GM12878 (cell line): Measurements from ENCODE around the gene KMT2E. TPM values are rescaled to one million over a fixed set of nuclear protein-coding genes. Genes with fewer than 3 reads are reported as not detected.

Experiments
- ATAC-seq: fragments of 200-7000 bp; cut with Tn5 transposase; 3 replicates; pipeline ENCODE4 v1.9.1; 2020; ENCODE audit warnings: mild to moderate bottlenecking, moderate library complexity
- BruUV-seq: library from RNA; stranded (reverse); fragments of 400-500 nt; replicated peaks from 2 replicates; lab custom pipeline; 2021; lab: Mats Ljungman, UMichigan
- CTCF ChIA-PET: fragments of 300-600 bp; sonication (Branson Sonifier 250); formaldehyde crosslinking; extraction: SDS; loops from one replicate; lab custom pipeline; 2021; ENCODE audit warnings: inconsistent platforms; lab: Yijun Ruan, JAX
- POLR2A ChIA-PET: fragments of 350-600 bp; formaldehyde crosslinking; extraction: SDS; loops from one replicate; lab custom pipeline; 2021; ENCODE audit warnings: inconsistent platforms; lab: Charles Lee
- RAD21 ChIA-PET: fragments of 300-600 bp; sonication (Branson Sonifier 250); formaldehyde crosslinking; loops from one replicate; lab custom pipeline; 2023; ENCODE audit warnings: antibody characterized with exemption; ENCODE audit not compliant: unreplicated experiment; lab: Charles Lee
- SMC1A ChIA-PET: fragments of 300-600 bp; sonication (Branson Sonifier 250); formaldehyde crosslinking; loops from one replicate; lab custom pipeline; 2023; ENCODE audit not compliant: unreplicated experiment, uncharacterized antibody; lab: Charles Lee
- DNase-seq: peaks from one replicate; pipeline ENCODE4 v3.0.0-alpha.2; 2011; ENCODE audit warnings: low read depth, low spot score
- FAIRE-seq: peaks from 3 replicates; lab custom pipeline; 2011; peaks lifted over from hg19 to GRCh38; lab: Jason Lieb, UNC
- H2AFZ ChIP-seq: 2 replicates; pipeline ENCODE4 v1.6.0; 2011; ENCODE audit warnings: low read depth, low read length, control low read depth; ENCODE audit not compliant: control insufficient read depth
- H3K27ac ChIP-seq: 2 replicates; pipeline ENCODE4 v1.5.1; 2011; ENCODE audit warnings: control low read depth; ENCODE audit not compliant: control insufficient read depth, insufficient read depth
- H3K27me3 ChIP-seq, 2 experiments: replicated peaks in 1 of 2; 2 replicates each; pipeline versions ENCODE4 v1.6.0 to v1.6.1; 2011; ENCODE audit warnings: low read length in 1 of 2; ENCODE audit not compliant: control insufficient read depth in 2 of 2, insufficient read depth in 2 of 2
- H3K36me3 ChIP-seq, 2 experiments: 2 replicates each; pipeline ENCODE4 v1.5.1; 2011; ENCODE audit warnings: low read length in 1 of 2; ENCODE audit not compliant: control insufficient read depth in 2 of 2, insufficient read depth in 2 of 2
- H3K4me1 ChIP-seq: 2 replicates; pipeline ENCODE4 v1.6.1; 2011; ENCODE audit warnings: mild to moderate bottlenecking, low read length, moderate library complexity, mixed read lengths; ENCODE audit not compliant: control insufficient read depth, insufficient read depth
- H3K4me2 ChIP-seq: 2 replicates; pipeline ENCODE4 v1.6.0; 2011; ENCODE audit warnings: control low read depth; ENCODE audit not compliant: control insufficient read depth, insufficient read depth
- H3K4me3 ChIP-seq: fragments of 200-600 bp; sonication (generic); 2 replicates; pipeline ENCODE4 v1.5.1; 2016
- H3K79me2 ChIP-seq: 2 replicates; pipeline ENCODE4 v1.6.0; 2011; ENCODE audit warnings: low read length; ENCODE audit not compliant: control insufficient read depth, insufficient read depth
- H3K9ac ChIP-seq: 2 replicates; pipeline ENCODE4 v1.8.0; 2011; ENCODE audit warnings: low read length, control low read depth, mixed read lengths; ENCODE audit not compliant: control insufficient read depth, insufficient read depth
- H3K9me3 ChIP-seq: replicated peaks from 3 replicates; pipeline ENCODE4 v1.5.1; 2011; ENCODE audit warnings: mild to moderate bottlenecking, low read length; ENCODE audit not compliant: control insufficient read depth, insufficient read depth
- H4K20me1 ChIP-seq: 2 replicates; pipeline ENCODE4 v1.6.0; 2011; ENCODE audit not compliant: control insufficient read depth, insufficient read depth
- CHD1 ChIP-seq: IDR thresholded peaks from 2 replicates; pipeline ENCODE4 v1.6.1; 2012; ENCODE audit warnings: low read depth, low read length, improper control_type of control experiment
- ETV6 ChIP-seq, 2 experiments: fragments of 450-650 bp in 1 of 2; IDR thresholded peaks in 1 of 2; conservative IDR thresholded peaks in 1 of 2; 2 replicates each; pipeline ENCODE4 v1.6.1; 2014; ENCODE audit warnings: antibody characterized with exemption in 1 of 2, borderline replicate concordance in 1 of 2, low read depth in 1 of 2, mild to moderate bottlenecking in 1 of 2, moderate library complexity in 1 of 2
- FOS ChIP-seq: IDR thresholded peaks from 3 replicates; pipeline ENCODE4 v1.6.1; 2011; ENCODE audit warnings: borderline replicate concordance; ENCODE audit not compliant: insufficient read length; ENCODE audit errors: extremely low read depth
- HDGF ChIP-seq: fragments of 450-650 bp; IDR thresholded peaks from 2 replicates; pipeline ENCODE4 v1.6.1; 2016; ENCODE audit warnings: antibody characterized with exemption
- KDM1A ChIP-seq: fragments of 200-600 bp; sonication (generic); IDR thresholded peaks from 2 replicates; pipeline ENCODE4 v1.6.1; 2016; ENCODE audit warnings: borderline replicate concordance
- NFIC ChIP-seq: IDR thresholded peaks from 2 replicates; pipeline ENCODE4 v1.6.1; 2012; ENCODE audit warnings: low read depth, mild to moderate bottlenecking, inconsistent platforms, low read length, moderate library complexity
- POLR2AphosphoS2 ChIP-seq: IDR thresholded peaks from 2 replicates; pipeline ENCODE4 v1.6.1; 2011; ENCODE audit warnings: low read depth, mild to moderate bottlenecking, low read length, improper control_type of control experiment, moderate library complexity
- SIX5 ChIP-seq: IDR thresholded peaks from 2 replicates; pipeline ENCODE4 v1.6.1; 2011; ENCODE audit warnings: mild to moderate bottlenecking, low read depth, low read length, moderate library complexity; ENCODE audit not compliant: severe bottlenecking
- SP1 ChIP-seq: IDR thresholded peaks from one replicate; pipeline ENCODE4 v1.6.1; 2011; ENCODE audit warnings: low read depth, low read length
- SRF ChIP-seq, 2 experiments: IDR thresholded peaks; 2 replicates each; pipeline ENCODE4 v1.6.1; 2011; ENCODE audit warnings: low read depth in 2 of 2, low read length in 2 of 2, mild to moderate bottlenecking in 1 of 2, moderate library complexity in 1 of 2
- TCF3 ChIP-seq: IDR thresholded peaks from 2 replicates; pipeline ENCODE4 v1.6.1; 2012; ENCODE audit warnings: low read depth, mild to moderate bottlenecking, low read length, borderline replicate concordance; ENCODE audit not compliant: insufficient read depth
- WGBS: methylation state at CpG from one replicate; pipeline ENCODE4 v1.1.6; 2016; ENCODE audit warnings: low lambda C conversion rate; ENCODE audit not compliant: insufficient replicate concordance, insufficient coverage; ENCODE audit errors: missing lambda C conversion rate; 5-methylcytosine and 5-hydroxymethylcytosine counted together
- in situ Hi-C: fragments of 300-500 bp; cut with MboI; formaldehyde crosslinking; loops from 9 replicates; pipeline ENCODE4 v1.14.3; 2018; ENCODE audit warnings: mixed read lengths
- intact Hi-C: fragments of 100-400 bp; cut with micrococcal nuclease; formaldehyde crosslinking; loops from one replicate; pipeline ENCODE4 v1.14.2; 2022; ENCODE audit not compliant: unreplicated experiment
- polyA plus RNA-seq, 11 experiments: library from polyadenylated mRNA; depleted of rRNA in 4 of 11; unstranded in 6 of 11; stranded (reverse) in 5 of 11; fragments of >200 nt; fragmentation: Nextera tagmentation in 4 of 11; fragmentation: Illumina TruSeq in 1 of 11; extraction: Ambion mirVana in 4 of 11; extraction: Trizol in 1 of 11; gene quantifications; 1 replicate in 1 of 11; 2 replicates in 10 of 11; pipeline versions ENCODE4 v1.2.1 to v1.2.3, GENCODE V29; 2011 to 2016; ENCODE audit warnings: inconsistent platforms in 2 of 11, missing spikeins in 2 of 11, low read depth in 1 of 11
- total RNA-seq, 4 experiments: library from RNA; depleted of rRNA in 3 of 4; stranded (reverse); fragments of >200 nt in 3 of 4; fragmentation: Illumina TruSeq in 1 of 4; extraction: Trizol in 1 of 4; gene quantifications; 2 replicates each; pipeline versions ENCODE4 v1.2.1 to v1.2.3, GENCODE V29; 2013 to 2021

KMT2E gene
- total and polyA plus RNA-seq, 10 of the 15 experiments (the other 5 are each of a cell fraction or from before 2014, with no cell fraction given), result 13.2 to 68.1 (median 34.1) TPM

DNA sequence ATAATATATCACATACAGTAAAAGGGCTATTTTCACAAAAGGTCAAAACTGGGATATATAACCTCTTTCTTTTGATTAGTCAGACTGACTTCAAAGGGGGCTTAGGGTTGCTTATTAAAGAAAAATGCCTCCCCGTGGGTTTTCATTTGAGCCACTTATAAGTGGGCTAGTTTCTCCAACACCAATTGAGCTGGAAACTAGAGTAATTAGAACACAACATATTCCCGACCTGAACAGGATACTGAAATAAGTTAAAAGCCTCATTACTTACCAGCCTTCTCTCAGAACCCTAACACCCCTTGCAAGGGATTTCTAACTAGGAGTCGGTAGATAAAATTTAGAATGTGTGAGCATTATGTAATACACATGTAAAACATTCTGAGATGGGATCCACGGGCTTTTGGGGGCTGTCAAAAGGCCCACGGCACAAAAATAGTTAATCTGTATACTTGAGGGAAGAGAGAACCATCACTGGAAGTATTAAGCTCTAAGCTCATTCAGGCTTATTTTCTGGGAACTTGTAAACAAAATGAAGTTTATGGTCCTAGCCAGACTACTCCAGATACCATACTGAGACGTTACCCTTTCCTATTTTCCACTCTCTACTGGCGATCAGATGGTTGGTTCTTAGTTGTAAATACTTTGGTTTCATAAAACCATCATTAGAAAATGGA lies 29.3 kb upstream of the KMT2E start:
- ChIA-PET RAD21 (interaction anchor here (1.1 to 7.7 kb wide), 9 partner anchors 24 to 171 kb away, joined by 3 to 147 read pairs (median 44); no protein-coding TSS in a partner anchor), SMC1A (interaction anchor here (0.8 to 15.6 kb wide), 13 partner anchors 23 to 133 kb away, joined by 3 to 270 read pairs (median 32); partner anchors contain the start of gene KMT2E), CTCF (interaction anchor here (1.0 to 7.5 kb wide), 12 partner anchors 14 to 350 kb away, joined by 3 to 200 read pairs (median 5); partner anchors contain the start of gene KMT2E), POLR2A (interaction anchor here (0.7 to 8.3 kb wide), 7 partner anchors 18 to 61 kb away, joined by 3 to 83 read pairs (median 5); partner anchors contain the start of gene KMT2E)
- no peak for TF ChIP-seq TCF3
- no peak for TF ChIP-seq CHD1
- Histone ChIP-seq H4K20me1 (no peaks in the 10 kb centered on the region; the same call in 1 of the 2 replicates), H3K27ac (peak overlapping the region; percentile 98), H2AFZ (no peak overlapping the region), H3K9ac (peak overlapping the region; percentile 95), H3K9me3 (no peaks in the 10 kb centered on the region), H3K4me2 (peak overlapping the region; percentile 85), H3K79me2 (peaks cover 54% of the 10 kb centered on the region), H3K4me3 (peak overlapping the region; percentile 75), H3K27me3 (no peaks in the 10 kb centered on the region), H3K4me1 (peaks cover 14% of the 10 kb centered on the region; the same call in 1 of the 2 replicates), H3K36me3 (peaks cover 0 to 4% of the 10 kb centered on the region in 2 experiments; a peak in 2 of 4 replicates)
- BruUV-seq, result no TSS peak
- intact Hi-C loops (loop anchor here (1.0 to 10.0 kb wide), 3 partner anchors 28 to 440 kb away; no protein-coding TSS in a partner anchor), in situ Hi-C loops (no loop called here)
- WGBS, result 21% methylated on average over 7 of the region's 7 CpGs
- ATAC-seq, result no peak
- FAIRE-seq, result no peak
- DNase-seq, result no peak

DNA sequence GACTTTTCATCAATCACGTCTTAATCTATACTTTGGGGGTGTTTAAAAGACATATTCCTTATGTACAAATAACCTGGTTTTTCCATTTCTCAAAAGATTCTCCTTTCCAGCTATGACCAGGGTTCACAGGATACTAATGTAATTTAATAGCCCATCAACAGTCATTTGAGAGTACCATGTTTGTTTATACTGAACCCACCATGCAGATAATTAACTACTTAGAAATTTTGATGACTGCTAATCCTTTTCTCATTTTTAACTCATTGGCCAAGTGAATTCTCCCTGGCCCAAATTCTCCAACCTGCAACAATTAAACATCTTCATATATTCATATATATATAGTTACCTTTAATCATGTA lies 28.8 kb upstream of the KMT2E start:
- DNase-seq (no peak), FAIRE-seq (no peak), ATAC-seq (no peak)
- no peak overlapping the region for H3K27ac ChIP-seq
- in situ Hi-C loops (no loop called here), intact Hi-C loops (loop anchor here (10.0 kb wide), 1 partner anchor 440 kb away; no protein-coding TSS in a partner anchor)
- TF ChIP-seq FOS (no peak), SP1 (no peak), NFIC (no peak), POLR2AphosphoS2 (no peak), ETV6 (conservative IDR thresholded peaks at IDR 0.05 in 1 of 2, IDR thresholded peaks at IDR 0.05 in 1 of 2; ENCODE audit: borderline replicate concordance in 1 of 2, low read depth in 1 of 2) (no peak), HDGF (no peak), SRF (IDR thresholded peaks at IDR 0.05; ENCODE audit: low read depth in 2 of 2, low read length in 2 of 2) (no peak), KDM1A (no peak), SIX5 (no peak)
- H4K20me1 ChIP-seq, result no peaks in the 10 kb centered on the region; the same call in 1 of the 2 replicates
- ChIA-PET CTCF (interaction anchor here (1.0 to 7.5 kb wide), 9 partner anchors 13 to 102 kb away, joined by 3 to 200 read pairs (median 16); partner anchors contain the start of gene KMT2E), SMC1A (interaction anchor here (0.8 to 15.6 kb wide), 11 partner anchors 11 to 133 kb away, joined by 3 to 270 read pairs (median 32); partner anchors contain the start of gene KMT2E), POLR2A (interaction anchor here (0.7 to 8.3 kb wide), 7 partner anchors 18 to 62 kb away, joined by 3 to 83 read pairs (median 5); partner anchors contain the start of gene KMT2E), RAD21 (interaction anchor here (1.1 to 7.7 kb wide), 5 partner anchors 23 to 59 kb away, joined by 3 to 147 read pairs (median 81); no protein-coding TSS in a partner anchor)
- peaks cover 0 to 4% of the 10 kb centered on the region in 2 experiments; a peak in 2 of 4 replicates for H3K36me3 ChIP-seq
- H3K4me2 ChIP-seq, result no peak overlapping the region; the same call in 1 of the 2 replicates
- peaks cover 54% of the 10 kb centered on the region for H3K79me2 ChIP-seq
- H2AFZ ChIP-seq, result no peak overlapping the region
- no TSS peak for BruUV-seq
- H3K27me3 ChIP-seq, result no peaks in the 10 kb centered on the region
- H3K4me1 ChIP-seq, result peaks cover 14% of the 10 kb centered on the region; the same call in 1 of the 2 replicates
- H3K9me3 ChIP-seq, result no peaks in the 10 kb centered on the region
- 37% methylated on average over 1 of the region's 1 CpG for WGBS
- no peak overlapping the region for H3K4me3 ChIP-seq
- no peak overlapping the region for H3K9ac ChIP-seq
